LNCAP (cell line): ENCODE results near the gene SDK2.

Experiments used
- CTCF ChIP-seq: fragments of 450-650 bp; IDR thresholded peaks from 2 replicates; pipeline ENCODE4 v1.5.1; 2017; ENCODE audit warnings: mild to moderate bottlenecking

Gene SDK2

DNA sequence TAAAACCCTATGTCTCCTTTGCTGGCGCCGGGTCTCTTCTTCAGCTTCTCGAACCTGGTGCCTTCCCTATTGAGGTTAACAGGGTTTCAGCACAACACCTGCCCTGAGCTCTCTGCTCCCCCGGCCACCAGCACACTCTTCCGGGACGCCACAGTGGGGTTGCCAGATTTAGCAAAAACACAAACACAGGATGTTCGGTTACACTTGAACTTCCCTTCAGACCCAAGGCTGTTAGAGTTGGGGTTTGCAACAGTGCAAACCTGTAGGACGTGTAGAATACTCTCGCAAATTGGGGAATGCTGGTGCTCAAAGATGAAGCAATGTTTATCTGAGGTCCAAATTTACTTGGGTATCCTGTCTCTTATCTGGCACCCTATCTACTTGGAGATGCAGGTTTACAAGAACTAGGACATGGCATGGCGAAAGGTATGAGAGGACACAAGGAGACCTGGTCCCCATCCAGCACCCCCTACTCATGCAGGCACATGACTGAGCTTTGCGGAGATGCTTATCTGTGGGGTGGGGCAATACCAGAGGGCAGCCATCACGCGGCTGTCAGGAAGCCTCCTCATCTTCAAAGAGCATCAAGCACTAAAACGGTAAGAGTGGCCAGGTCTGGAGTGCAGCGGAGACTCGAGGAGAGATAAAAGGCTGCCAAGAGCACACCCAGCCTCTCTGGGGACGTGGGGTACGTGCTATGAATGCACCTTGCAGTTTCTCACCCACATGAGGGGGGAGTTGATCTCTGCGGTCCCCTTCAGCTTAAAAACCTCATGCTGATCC is 52.8 kb downstream of the SDK2 start:
- TF ChIP-seq CTCF = no peak

DNA sequence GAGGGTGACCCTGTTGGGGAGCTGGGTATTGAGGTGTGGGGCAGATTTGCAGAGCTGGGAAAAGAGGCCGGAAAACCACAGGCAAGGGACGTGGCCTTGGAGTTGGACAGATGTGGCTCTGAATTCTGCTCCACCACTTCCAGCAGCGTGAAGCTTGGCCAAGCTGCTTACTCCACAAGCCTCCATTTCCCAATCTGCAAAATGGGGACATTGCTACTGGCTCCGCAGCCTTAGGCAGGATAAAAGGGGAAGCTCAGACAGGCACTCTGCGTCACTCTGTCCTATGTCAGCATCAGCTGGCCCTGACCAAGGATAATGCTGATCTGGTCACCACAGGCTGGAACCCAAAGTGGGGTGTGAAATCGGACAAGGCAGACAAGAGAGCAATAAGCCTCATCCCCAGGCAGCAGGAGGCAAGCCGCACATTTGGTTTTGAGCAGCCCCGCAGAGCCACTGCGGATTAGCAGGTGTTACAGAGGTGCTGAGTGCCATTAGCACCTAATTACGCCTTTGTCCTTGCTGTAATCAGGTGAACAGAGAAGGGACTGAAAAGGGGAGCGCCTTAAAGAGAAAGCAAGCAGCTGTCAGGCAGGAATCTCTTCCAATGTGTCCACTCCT is 54.8 kb downstream of the SDK2 start:
- TF ChIP-seq CTCF = no peak

DNA sequence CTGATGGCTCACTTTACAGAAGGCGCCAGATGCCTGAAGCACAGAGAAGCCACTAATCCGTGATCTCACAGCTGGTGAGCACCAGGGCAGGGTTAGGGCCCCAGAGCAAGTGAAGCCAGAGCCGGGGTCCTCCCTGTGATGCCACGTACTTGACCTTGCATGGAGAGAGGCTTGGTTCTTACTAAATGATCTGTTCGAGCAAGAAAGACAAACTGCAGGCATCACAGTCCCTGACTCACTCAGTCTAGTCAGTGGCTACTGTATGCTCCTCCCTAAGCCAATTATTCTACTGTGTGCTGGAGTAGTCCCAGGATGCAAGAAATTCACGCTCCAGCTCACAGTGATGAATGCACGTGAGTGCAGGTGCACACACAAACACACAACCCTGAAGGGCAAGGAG is 55.4 kb downstream of the SDK2 start:
- TF ChIP-seq CTCF = no peak

DNA sequence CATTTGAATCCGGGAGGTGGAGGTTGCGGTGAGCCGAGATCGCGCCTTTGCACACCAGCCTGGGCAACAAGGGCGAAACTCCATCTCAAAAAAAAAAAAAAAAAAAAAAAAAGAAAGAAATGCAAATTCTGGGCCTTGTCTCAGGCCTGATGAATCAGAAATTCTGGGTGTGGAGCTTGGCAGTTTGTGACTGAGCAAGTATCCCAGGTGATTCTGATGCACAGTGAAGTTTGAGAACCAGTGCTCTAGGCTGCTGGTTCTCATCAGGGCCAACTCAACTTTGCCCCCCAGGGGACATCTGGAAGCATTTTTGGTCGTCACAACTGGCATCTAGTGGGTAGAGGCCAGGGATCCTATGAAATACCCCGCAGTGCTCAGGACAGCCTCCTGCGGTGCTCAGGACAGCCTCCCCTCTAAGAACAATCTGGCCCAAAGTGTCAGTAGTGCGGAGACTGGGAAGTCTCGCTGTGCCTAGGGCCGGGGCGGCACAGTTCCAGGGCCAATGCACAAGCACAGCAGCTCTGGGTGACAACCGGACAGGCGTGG is 55.9 kb downstream of the SDK2 start:
- no peak for TF ChIP-seq CTCF

GRCh38 chr17:73586921-73587602 is 57.2 kb downstream of the SDK2 start:
- TF ChIP-seq CTCF = no peak

- TF ChIP-seq CTCF = no peak
These were observed 57.9 kb downstream of the SDK2 start for GRCh38 chr17:73586275-73586832.

GRCh38 chr17:73585583-73585982 is 58.7 kb downstream of the SDK2 start:
- TF ChIP-seq CTCF = no peak
